Muscle layer of colon (tissue), 2 donors: Measurements from ENCODE around the gene ZFAND6.
"Not testable (repeated sequence)": the region's sequence is repeated elsewhere in the genome, so short reads cannot be mapped to it uniquely, and the experiment has no call there.

Experiments used
- H3K27ac ChIP-seq: one replicate; pipeline ENCODE4 v1.7.0; 2013; ENCODE audit warnings: low read depth, mild to moderate bottlenecking, low read length, moderate library complexity
- H3K27me3 ChIP-seq, 2 donors: one replicate each; pipeline ENCODE4 v1.7.0; 2013; ENCODE audit warnings: low read length in 2 of 2, mild to moderate bottlenecking in 2 of 2; ENCODE audit not compliant: insufficient read depth in 2 of 2, control insufficient read depth in 1 of 2
- H3K36me3 ChIP-seq: one replicate; pipeline ENCODE4 v1.7.0; 2013; ENCODE audit warnings: mild to moderate bottlenecking, low read length; ENCODE audit not compliant: insufficient read depth
- H3K4me1 ChIP-seq: one replicate; pipeline ENCODE4 v1.7.0; 2013; ENCODE audit warnings: mild to moderate bottlenecking, low read length; ENCODE audit not compliant: insufficient read depth
- H3K4me3 ChIP-seq, 2 donors: one replicate each; pipeline ENCODE4 v1.7.0; 2013; ENCODE audit warnings: low read length in 2 of 2, low read depth in 1 of 2, mild to moderate bottlenecking in 1 of 2, moderate library complexity in 1 of 2
- H3K9ac ChIP-seq: one replicate; pipeline ENCODE4 v1.7.0; 2013; ENCODE audit warnings: low read length
- H3K9me3 ChIP-seq: one replicate; pipeline ENCODE4 v1.7.0; 2013; ENCODE audit warnings: mild to moderate bottlenecking, low read length
- donor health status: abdominal sarcoma.
- donor health status: Adenocarcinoma of cecum.

Gene ZFAND6

DNA sequence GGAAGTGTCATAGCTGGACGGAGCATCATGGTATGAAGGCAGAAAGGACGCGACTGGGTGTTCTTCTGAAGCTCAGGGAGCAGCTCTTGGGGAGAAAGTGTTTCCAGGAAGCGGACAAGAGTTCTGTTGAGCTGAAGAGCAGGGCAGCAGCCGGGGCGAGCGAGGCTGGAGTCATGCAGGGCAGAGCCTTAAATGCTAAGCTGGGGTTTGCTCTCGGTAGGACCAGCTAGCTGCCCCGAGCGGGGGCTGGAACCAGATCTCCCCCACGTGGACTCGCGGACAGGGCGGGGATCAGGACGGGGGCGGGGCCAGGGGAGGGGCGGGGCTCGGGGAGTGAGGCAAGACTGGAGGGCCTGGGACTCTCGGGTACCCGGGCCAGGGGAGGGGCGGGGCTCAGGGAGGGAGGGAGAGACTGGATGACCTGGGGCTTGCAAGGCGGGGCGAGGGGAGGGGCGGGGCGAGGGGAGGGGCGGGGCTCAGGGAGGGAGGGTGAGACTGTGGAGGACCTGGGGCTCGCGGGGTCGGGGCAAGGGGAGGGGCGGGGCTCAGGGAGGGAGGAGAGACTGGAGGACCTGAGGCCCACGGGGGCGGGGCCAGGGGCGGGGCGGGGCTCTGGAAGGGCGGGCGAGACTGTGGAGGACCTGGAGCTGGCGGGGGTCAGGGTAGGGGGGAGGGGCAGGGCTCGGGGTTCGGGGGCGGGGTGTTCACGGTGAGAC is 92.9 kb downstream of the ZFAND6 start:
- H3K9ac ChIP-seq, result no peak overlapping the region
- peak overlapping the region; percentile 71 for H3K27ac ChIP-seq

DNA sequence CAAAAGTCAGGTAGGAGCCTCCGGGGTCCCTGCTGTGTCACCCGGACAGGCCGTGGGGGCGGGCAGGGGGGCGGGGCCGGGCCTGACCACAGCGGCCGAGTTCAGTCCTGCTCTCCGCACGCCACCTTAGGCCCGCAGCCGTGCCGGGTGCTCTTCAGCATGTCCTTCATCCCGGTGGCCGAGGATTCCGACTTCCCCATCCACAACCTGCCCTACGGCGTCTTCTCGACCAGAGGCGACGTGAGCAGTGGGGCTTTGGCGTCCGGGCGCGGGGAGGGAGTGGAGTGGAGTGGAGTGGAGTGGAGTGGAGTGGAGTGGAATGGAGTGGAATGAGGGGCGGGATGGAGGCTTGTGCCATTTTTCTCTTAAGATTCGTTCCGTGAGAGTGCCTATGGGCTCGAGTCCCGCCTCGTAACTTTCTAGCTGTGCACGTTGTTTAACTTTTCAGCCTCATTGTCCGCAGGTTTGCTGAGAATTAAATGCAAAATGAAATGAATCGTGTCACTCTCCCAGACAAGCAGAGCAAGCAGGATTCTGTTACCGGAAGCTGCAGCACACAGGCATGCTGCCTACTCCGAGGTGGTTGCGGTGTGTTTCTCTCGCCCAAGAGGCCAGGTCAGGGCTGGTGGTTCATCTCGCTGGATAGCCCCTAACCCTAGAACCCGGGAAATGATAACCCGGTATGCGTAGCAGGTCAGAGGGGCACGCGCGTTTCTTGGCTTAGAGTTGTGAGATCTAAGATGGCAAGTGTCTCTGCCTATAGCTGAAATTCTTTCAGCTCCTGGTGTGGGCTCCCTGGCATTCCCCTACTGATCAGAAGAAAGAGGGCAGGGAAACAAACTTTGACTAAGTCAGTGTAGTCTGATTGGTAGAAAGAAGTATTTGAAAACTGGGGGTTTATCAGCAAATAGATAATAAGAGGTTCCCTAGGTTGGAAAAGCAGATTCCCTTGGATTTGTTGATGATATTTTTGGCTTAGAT is 93.7 kb downstream of the ZFAND6 start, which contains the start of gene FAH:
Gene FAH, plus strand, starts transcription at position 104 of the 981 bp plus-strand sequence. Its CDS starts 56 bp downstream, at position 160.
- Histone ChIP-seq H3K9ac (no peak within 1 kb of the TSS), H3K9me3 (no peaks in the 10 kb centered on the region), H3K27ac (peak within 1 kb of the TSS; percentile 71), H3K27me3 (no peaks in the 10 kb centered on the region), H3K4me3 (peak within 1 kb of the TSS; percentile 56 to 69), H3K36me3 (peaks cover 2% of the 10 kb centered on the region), H3K4me1 (peaks cover 16% of the 10 kb centered on the region)

More for the DNA sequence above, 92.9 kb downstream of the ZFAND6 start:
- Histone ChIP-seq H3K36me3 (no peaks in the 10 kb centered on the region), H3K27me3 (no peaks in the 10 kb centered on the region), H3K4me1 (peaks cover 16% of the 10 kb centered on the region), H3K4me3 (peak overlapping the region; percentile 54 to 56), H3K9me3 (no peaks in the 10 kb centered on the region)

DNA sequence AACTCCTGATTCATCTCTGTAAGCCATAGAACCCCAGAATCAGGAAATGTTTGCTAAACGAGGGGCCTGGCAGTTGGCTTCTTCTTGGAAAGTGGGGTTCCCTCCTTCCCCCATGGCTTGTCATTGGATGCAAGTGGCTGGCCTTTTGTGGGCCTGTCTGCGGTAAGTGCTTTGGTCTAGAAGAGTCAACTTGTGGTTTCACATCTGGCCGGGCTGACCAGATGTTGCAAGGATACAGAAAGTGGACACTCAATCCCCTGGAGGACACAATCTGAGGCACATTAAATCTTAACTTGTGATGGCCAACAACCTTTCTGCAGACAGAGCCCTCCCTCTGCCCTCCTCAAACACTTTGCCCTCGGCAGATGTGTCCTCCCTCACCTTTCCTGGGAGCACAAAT is 94.4 kb downstream of the ZFAND6 start:
- peaks cover 7% of the 10 kb centered on the region for H3K36me3 ChIP-seq
- H3K4me1 ChIP-seq, result peaks cover 16% of the 10 kb centered on the region
- H3K27ac ChIP-seq, result peak overlapping the region; percentile 67
- H3K4me3 ChIP-seq, result peak overlapping the region in 1 of 2 donors; percentile 69
- H3K27me3 ChIP-seq, result no peaks in the 10 kb centered on the region
- no peak overlapping the region for H3K9ac ChIP-seq
- no peaks in the 10 kb centered on the region for H3K9me3 ChIP-seq

DNA sequence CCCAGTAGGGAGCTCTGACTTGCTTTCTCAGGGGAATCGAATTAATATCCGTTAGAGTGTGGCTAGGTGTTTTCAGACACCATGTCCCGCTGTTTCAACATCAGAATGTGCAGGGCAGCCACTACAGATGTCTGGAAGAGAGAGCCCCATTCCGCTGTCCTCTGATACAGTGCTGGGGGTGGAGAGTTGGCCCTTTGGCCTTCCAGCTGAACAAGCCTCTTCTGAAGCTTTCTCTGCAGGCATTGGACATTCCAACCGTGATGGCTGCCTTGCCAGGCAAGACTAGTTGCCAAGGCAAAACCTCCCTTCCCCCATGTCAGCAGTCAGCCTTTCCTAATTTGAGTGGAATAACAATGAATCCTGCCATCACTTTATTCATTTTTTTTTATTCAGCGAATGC is 94.9 kb downstream of the ZFAND6 start:
- H3K4me1 ChIP-seq, result peaks cover 16% of the 10 kb centered on the region
- H3K27me3 ChIP-seq, result no peaks in the 10 kb centered on the region
- H3K9me3 ChIP-seq, result no peaks in the 10 kb centered on the region
- H3K36me3 ChIP-seq, result peaks cover 7% of the 10 kb centered on the region
- H3K9ac ChIP-seq, result no peak overlapping the region
- no peak overlapping the region for H3K27ac ChIP-seq
- no peak overlapping the region for H3K4me3 ChIP-seq

DNA sequence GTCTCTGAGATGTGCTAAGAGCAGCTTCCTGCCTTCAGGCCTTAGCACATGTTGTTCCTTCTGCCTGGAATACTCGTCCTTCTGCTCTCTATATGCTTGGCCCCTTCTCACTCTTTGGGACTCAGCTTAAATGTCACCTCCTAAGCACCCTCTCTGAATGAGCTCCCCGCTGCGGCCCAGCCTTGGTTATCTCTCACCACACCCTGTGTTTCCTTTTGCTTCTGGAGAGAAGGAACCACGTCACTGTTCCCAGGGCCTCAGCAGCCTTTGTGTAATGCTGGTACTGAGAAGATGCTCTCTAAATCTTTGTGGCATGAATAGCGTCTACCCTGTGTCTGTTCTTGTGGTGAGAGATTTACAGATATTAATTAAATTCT is 95.5 kb downstream of the ZFAND6 start:
- H3K9me3 ChIP-seq, result no peaks in the 10 kb centered on the region
- peaks cover 7% of the 10 kb centered on the region for H3K36me3 ChIP-seq
- no peak overlapping the region for H3K4me3 ChIP-seq
- H3K27ac ChIP-seq, result no peak overlapping the region
- peaks cover 16% of the 10 kb centered on the region for H3K4me1 ChIP-seq
- H3K27me3 ChIP-seq, result no peaks in the 10 kb centered on the region
- H3K9ac ChIP-seq, result no peak overlapping the region

DNA sequence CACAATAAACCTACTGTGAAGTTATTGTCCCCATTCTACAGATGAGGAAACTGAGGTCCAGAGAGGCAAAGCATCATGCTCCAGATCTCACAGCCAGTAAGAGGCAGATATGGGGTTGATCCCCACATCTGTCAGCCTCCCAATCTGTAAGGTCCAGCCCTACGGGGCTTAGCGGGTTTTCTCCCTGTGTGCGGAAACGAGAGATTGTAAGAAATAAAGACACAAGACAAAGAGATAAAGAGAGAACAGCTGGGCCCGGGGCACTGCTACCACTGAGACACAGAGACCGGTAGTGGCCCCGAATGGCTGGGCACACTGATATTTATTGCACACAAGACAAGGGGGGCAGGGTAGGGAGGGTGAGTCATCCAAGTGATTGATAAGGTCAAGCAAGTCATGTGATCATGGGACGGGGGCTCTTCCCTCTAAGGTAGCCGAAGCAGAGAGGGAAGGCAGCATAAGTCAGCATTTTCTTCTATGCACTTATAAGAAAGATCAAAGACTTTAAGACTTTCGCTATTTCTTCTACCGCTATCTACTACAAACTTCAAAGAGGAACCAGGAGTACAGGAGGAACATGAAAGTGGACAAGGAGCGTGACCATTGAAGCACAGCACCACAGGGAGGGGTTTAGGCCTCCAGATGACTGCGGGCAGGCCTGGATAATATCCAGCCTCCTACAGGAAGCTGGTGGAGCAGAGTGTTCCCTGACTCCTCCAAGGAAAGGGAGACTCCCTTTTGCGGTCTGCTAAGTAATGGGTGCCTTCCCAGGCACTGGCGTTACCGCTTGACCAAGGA is 96.1 kb downstream of the ZFAND6 start:
- not testable (repeated sequence) for H3K4me3 ChIP-seq, H3K36me3 ChIP-seq, H3K9me3 ChIP-seq, H3K27me3 ChIP-seq, H3K9ac ChIP-seq, H3K27ac ChIP-seq
- peaks cover 21% of the 10 kb centered on the region for H3K4me1 ChIP-seq

DNA sequence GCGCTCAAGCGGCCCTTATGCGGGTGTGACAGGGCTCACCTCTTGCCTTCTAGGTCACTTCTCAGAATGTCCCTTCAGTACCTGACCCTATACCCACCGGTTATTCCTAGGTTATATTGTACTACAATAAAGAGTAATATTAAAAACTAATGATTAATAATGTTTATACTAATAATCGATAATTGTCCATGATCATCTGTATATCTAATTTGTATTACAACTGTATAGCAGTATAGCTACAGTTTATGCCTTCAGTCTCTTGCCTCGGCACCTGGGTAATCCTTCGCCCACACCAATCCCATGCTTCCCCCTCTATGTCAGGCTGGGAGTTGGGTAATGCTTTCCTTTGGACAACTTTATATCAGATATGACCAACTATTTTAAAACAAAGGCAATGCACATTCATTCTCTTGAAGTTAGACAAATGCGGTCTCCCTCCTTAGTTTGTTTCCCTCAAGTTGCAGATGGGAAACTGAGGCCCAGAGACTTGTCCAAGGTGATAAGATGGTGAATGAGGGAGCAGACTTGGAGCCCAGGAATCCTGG is 96.8 kb downstream of the ZFAND6 start:
- H3K4me1 ChIP-seq, result peaks cover 28% of the 10 kb centered on the region

DNA sequence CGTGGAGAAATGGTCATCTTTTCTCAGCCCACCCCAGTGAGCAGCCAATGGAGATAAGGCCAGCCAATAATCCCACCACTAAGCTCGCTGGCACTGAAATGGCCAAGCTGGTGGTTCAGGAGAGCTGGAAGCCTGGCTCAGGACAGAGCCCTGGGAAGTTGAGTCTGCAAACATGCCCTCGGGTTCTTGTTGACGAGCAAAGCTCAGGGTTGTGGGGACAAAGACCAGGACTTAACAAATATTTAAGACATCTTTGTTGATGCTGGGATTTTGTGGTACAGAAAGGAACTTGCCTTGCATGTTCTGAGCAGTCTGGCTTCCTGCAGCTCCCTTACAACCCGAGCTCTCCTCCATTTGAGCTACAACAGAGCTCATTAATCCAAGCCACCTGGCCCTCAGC is 97.7 kb downstream of the ZFAND6 start:
- H3K4me1 ChIP-seq, result peaks cover 32% of the 10 kb centered on the region
- no peak overlapping the region for H3K4me3 ChIP-seq
- peaks cover 14% of the 10 kb centered on the region for H3K36me3 ChIP-seq
- no peak overlapping the region for H3K27ac ChIP-seq
- no peaks in the 10 kb centered on the region for H3K27me3 ChIP-seq
- no peaks in the 10 kb centered on the region for H3K9me3 ChIP-seq
- H3K9ac ChIP-seq, result no peak overlapping the region

More for the DNA sequence above, 96.8 kb downstream of the ZFAND6 start:
- Histone ChIP-seq H3K9ac (no peak overlapping the region), H3K27me3 (no peaks in the 10 kb centered on the region), H3K9me3 (no peaks in the 10 kb centered on the region), H3K27ac (no peak overlapping the region), H3K36me3 (peaks cover 12% of the 10 kb centered on the region), H3K4me3 (no peak overlapping the region)

DNA sequence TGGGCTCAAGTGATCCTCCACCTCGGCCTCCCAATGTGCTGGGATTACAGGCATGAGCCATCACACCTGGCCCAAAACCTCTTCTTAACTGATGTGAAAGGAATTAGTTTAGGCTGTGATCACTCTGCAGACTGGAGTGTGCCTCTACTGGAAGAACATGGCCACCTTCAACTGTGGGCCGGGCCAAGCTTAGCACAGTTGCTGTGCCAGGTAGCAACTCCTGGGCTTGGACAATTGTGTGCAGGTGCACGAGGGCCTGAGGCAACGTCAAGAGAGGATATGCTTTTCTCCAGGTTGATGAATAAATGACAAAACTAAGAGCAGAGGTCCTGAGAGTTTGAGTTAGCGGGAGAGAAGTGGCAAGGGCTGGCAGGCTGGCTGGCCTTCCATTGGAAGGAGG is 99.8 kb downstream of the ZFAND6 start:
- H3K36me3 ChIP-seq, result peaks cover 14% of the 10 kb centered on the region

DNA sequence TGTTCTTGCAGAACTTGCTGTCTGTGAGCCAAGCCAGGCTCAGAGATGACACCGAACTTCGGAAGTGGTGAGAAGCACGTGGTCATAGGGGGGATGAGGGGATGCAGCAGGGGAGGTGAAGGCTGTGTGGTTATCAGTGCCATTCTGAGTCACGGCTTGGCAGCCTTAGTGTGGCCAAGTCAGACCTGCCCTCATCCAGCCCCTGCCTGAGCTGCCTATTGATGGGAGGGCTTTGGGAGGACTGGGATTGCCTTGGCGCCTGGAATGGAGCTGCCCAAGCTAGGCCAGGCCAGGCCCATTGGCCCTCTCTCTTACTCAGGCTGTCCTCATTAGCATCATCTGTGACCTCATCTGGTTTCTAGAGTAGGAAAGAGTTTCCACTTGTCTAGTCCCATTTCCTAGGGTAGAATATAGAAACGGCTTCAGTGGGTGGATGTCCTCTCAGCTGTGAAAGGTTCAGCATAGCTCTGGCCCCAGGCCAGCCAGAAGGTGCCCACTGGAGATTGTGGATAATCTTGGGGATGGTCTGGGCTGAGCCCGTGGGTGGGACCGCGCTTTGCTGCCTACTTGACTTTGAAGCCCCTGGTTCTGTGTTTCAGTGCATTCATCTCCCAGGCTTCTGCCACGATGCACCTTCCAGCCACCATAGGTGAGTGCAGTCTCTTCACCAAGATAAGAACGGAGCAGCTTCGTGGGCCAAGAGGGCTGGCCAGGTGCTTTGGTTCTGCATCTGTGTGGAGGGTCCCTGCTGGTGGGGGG is 100.5 kb downstream of the ZFAND6 start:
- H3K27me3 ChIP-seq, result no peaks in the 10 kb centered on the region
- peaks cover 29% of the 10 kb centered on the region for H3K4me1 ChIP-seq
- no peak overlapping the region for H3K4me3 ChIP-seq
- peaks cover 14% of the 10 kb centered on the region for H3K36me3 ChIP-seq
- no peaks in the 10 kb centered on the region for H3K9me3 ChIP-seq
- no peak overlapping the region for H3K9ac ChIP-seq
- H3K27ac ChIP-seq, result peak overlapping the region; percentile 35

More for the DNA sequence above, 99.8 kb downstream of the ZFAND6 start:
- no peaks in the 10 kb centered on the region for H3K27me3 ChIP-seq
- no peak overlapping the region for H3K4me3 ChIP-seq
- no peaks in the 10 kb centered on the region for H3K9me3 ChIP-seq
- no peak overlapping the region for H3K27ac ChIP-seq
- no peak overlapping the region for H3K9ac ChIP-seq
- peaks cover 29% of the 10 kb centered on the region for H3K4me1 ChIP-seq
